ENCODE results near the gene ABR.

ABR gene

DNA sequence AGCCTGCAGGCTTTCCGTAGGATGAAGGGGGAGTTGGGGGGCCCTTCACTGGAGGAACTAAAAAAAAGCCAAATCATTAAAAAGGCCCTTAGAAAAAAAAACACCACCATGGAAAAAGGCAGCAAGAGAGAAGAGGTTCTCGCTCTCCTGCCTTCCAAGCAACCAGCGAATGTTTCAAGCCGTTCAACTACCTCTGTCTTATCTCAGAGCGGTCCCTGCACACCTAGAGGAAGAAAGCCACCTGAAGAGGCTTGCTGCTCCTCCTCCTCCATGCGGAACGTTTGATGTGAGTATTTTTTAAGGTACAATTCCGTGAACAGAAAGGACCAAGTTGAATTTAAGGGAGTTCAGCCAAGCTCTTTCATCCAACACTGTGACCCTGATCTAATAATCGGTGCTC, 209.4 kb downstream of the ABR start:
- no peak overlapping the region for H3K4me2 ChIP-seq (ENCODE audit: low read depth, low read length)
- no peaks in the 10 kb centered on the region for H3K79me2 ChIP-seq (ENCODE audit: low read length)
- no peak overlapping the region for H2AFZ ChIP-seq (ENCODE audit: low read length)
- H3K27me3 ChIP-seq (replicated peaks; ENCODE audit: insufficient read depth, low read length): peaks cover 95% of the 10 kb centered on the region
- no peaks in the 10 kb centered on the region for H3K9me3 ChIP-seq (replicated peaks; ENCODE audit: insufficient read depth, low read length)
- H4K20me1 ChIP-seq (ENCODE audit: insufficient read depth, low read length): no peaks in the 10 kb centered on the region
- H3K27ac ChIP-seq (ENCODE audit: low read length): no peak overlapping the region
- no peaks in the 10 kb centered on the region for H3K36me3 ChIP-seq (replicated peaks; ENCODE audit: insufficient read depth, low read length)
- H3K9me2 ChIP-seq (replicated peaks; ENCODE audit: insufficient read depth, low read length): no peaks in the 10 kb centered on the region
- H3F3A ChIP-seq (ENCODE audit: insufficient read depth, low read length): no peaks in the 10 kb centered on the region
- no peak overlapping the region for H3K4me3 ChIP-seq (ENCODE audit: low read length)
- DNase-seq: no peak
- H3K4me1 ChIP-seq (ENCODE audit: low read length): no peaks in the 10 kb centered on the region
- no peak overlapping the region for H3K9ac ChIP-seq (ENCODE audit: low read length)
- TF ChIP-seq EZH2 (optimal IDR thresholded peaks at IDR 0.05; ENCODE audit: low read depth, low read length) (no peak), EZH2phosphoT487 (IDR thresholded peaks at IDR 0.05; ENCODE audit: low read length) (no peak), CTCF (IDR thresholded peaks at IDR 0.05; ENCODE audit: low read length) (no peak)

DNA sequence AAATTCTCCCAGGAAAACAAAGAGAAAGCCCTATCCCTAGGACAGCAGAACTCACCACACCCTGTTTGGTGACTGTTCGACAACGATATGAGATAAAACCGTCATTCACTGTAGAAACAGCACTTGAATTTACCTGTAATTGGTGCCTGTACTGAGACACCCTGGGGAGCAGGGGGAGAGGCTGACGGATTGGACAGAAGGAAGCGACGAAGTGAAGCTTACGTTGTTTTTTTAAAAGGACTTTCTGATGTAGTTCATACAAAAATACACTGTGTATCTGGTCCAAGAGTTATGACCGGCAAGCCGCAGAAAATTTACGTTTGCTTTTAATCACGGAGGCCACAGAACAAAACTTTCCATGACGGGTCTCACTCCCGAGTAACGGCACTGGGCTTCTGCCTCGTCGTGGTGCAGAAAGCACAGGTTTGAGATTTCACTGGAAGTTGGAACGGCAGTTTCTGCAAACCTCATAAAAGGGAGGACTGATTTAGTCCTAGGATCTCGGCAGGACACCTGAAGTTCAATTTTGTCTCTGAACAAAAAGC, 209.9 kb downstream of the ABR start:
- peaks cover 95% of the 10 kb centered on the region for H3K27me3 ChIP-seq (replicated peaks; ENCODE audit: insufficient read depth, low read length)
- H3K9me3 ChIP-seq (replicated peaks; ENCODE audit: insufficient read depth, low read length): no peaks in the 10 kb centered on the region
- H4K20me1 ChIP-seq (ENCODE audit: insufficient read depth, low read length): no peaks in the 10 kb centered on the region
- H3K36me3 ChIP-seq (replicated peaks; ENCODE audit: insufficient read depth, low read length): no peaks in the 10 kb centered on the region
- H3K79me2 ChIP-seq (ENCODE audit: low read length): no peaks in the 10 kb centered on the region
- DNase-seq: no peak
- H3K4me2 ChIP-seq (ENCODE audit: low read depth, low read length): no peak overlapping the region
- no peak overlapping the region for H3K27ac ChIP-seq (ENCODE audit: low read length)
- H3F3A ChIP-seq (ENCODE audit: insufficient read depth, low read length): no peaks in the 10 kb centered on the region
- no peaks in the 10 kb centered on the region for H3K9me2 ChIP-seq (replicated peaks; ENCODE audit: insufficient read depth, low read length)
- H3K4me1 ChIP-seq (ENCODE audit: low read length): no peaks in the 10 kb centered on the region
- H3K4me3 ChIP-seq (ENCODE audit: low read length): no peak overlapping the region
- no peak overlapping the region for H3K9ac ChIP-seq (ENCODE audit: low read length)
- TF ChIP-seq CTCF (IDR thresholded peaks at IDR 0.05; ENCODE audit: low read length) (no peak), EZH2phosphoT487 (IDR thresholded peaks at IDR 0.05; ENCODE audit: low read length) (no peak), EZH2 (optimal IDR thresholded peaks at IDR 0.05; ENCODE audit: low read depth, low read length) (no peak)
- H2AFZ ChIP-seq (ENCODE audit: low read length): no peak overlapping the region

DNA sequence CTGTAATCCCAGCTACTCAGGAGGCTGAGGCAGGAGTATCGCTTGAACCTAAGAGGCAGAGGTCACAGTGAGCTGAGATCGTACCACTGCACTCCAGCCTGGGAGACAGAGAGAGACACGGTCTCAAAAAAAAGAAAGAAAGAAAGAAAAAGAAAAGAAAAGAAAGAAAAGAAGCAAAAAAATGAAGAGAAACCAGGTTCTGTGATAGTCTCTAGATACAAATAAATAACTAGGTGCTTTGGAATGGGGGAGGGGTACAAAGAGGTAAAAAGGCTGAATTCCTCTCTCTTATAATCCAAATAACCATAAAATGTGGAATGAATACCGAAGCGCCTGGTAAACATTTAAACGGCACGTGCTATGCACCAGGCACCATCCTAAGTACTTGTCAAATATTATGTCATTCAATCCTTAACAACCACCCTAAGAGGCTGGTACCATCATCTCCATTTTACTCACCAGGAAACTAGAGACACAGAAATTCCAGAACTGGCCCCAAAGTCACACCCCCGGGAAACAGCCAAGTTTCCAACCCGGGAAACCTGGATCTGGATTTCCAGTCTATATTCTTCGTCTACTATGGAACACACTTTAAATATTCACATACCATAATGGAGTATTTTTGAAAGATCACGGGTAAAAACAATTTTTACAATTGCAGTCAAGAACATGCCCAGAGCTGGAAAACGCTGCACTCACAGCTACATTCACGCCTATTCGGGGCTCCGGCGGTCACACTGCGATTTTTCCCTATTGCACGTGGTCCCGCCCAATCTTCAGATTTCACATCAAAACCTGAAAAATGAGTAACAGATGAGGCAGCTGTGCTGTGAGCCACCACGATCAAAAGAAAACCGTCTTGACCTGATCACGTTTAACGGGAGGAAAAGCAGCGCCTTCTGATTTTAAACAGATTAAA, 210.7 kb downstream of the ABR start:
- no peaks in the 10 kb centered on the region for H3K79me2 ChIP-seq (ENCODE audit: low read length)
- no peak overlapping the region for H3K9ac ChIP-seq (ENCODE audit: low read length)
- H3K9me3 ChIP-seq (replicated peaks; ENCODE audit: insufficient read depth, low read length): no peaks in the 10 kb centered on the region
- no peaks in the 10 kb centered on the region for H3K9me2 ChIP-seq (replicated peaks; ENCODE audit: insufficient read depth, low read length)
- no peaks in the 10 kb centered on the region for H3K4me1 ChIP-seq (ENCODE audit: low read length)
- no peak overlapping the region for H2AFZ ChIP-seq (ENCODE audit: low read length)
- H3K27me3 ChIP-seq (replicated peaks; ENCODE audit: insufficient read depth, low read length): peaks cover 97% of the 10 kb centered on the region
- H3K4me2 ChIP-seq (ENCODE audit: low read depth, low read length): no peak overlapping the region
- no peaks in the 10 kb centered on the region for H3K36me3 ChIP-seq (replicated peaks; ENCODE audit: insufficient read depth, low read length)
- DNase-seq: no peak
- no peaks in the 10 kb centered on the region for H4K20me1 ChIP-seq (ENCODE audit: insufficient read depth, low read length)
- TF ChIP-seq EZH2 (optimal IDR thresholded peaks at IDR 0.05; ENCODE audit: low read depth, low read length) (no peak), EZH2phosphoT487 (IDR thresholded peaks at IDR 0.05; ENCODE audit: low read length) (no peak), CTCF (IDR thresholded peaks at IDR 0.05; ENCODE audit: low read length) (no peak)
- H3F3A ChIP-seq (ENCODE audit: insufficient read depth, low read length): no peaks in the 10 kb centered on the region
- H3K4me3 ChIP-seq (ENCODE audit: low read length): no peak overlapping the region
- no peak overlapping the region for H3K27ac ChIP-seq (ENCODE audit: low read length)

Data from MM.1S (cell line).